Esophagus squamous epithelium (tissue), 5 donors: ENCODE measurements around the gene MMP26. TPM values are rescaled to one million over a fixed set of nuclear protein-coding genes. Genes with fewer than 3 reads are reported as not detected.
"Not testable (repeated sequence)": the region's sequence is repeated elsewhere in the genome, so short reads cannot be mapped to it uniquely, and the experiment has no call there.

Source experiments
- DNase-seq: peaks from one replicate; lab custom pipeline; 2025; lab: John Stamatoyannopoulos, UW
- H3K27ac ChIP-seq, 4 donors: fragments of 200-600 bp; sonication (generic); one replicate each; pipeline ENCODE4 v1.5.1; 2016 to 2019; ENCODE audit warnings: mild to moderate bottlenecking in 1 of 4
- H3K27me3 ChIP-seq, 4 donors: fragments of 200-600 bp; sonication (generic); 1 replicate in 3 of 4; 2 replicates in 1 of 4; pipeline versions ENCODE4 v1.5.1 to v1.6.0; 2017 to 2021; ENCODE audit warnings: antibody characterized with exemption in 1 of 4
- H3K36me3 ChIP-seq, 3 donors: fragments of 200-600 bp; sonication (generic); one replicate each; pipeline ENCODE4 v1.5.1; 2016 to 2019
- H3K4me1 ChIP-seq, 3 donors: fragments of 200-600 bp; sonication (generic); one replicate each; pipeline ENCODE4 v1.5.1; 2017 to 2019
- H3K4me3 ChIP-seq, 4 donors: fragments of 200-600 bp; sonication (generic); 1 replicate in 3 of 4; 2 replicates in 1 of 4; pipeline ENCODE4 v1.5.1; 2016 to 2019; ENCODE audit warnings: mild to moderate bottlenecking in 2 of 4, moderate library complexity in 1 of 4
- H3K9me3 ChIP-seq, 3 donors: fragments of 200-600 bp; sonication (generic); one replicate each; pipeline ENCODE4 v1.5.1; 2016 to 2019
- CTCF ChIP-seq, 6 experiments: fragments of 450-650 bp in 4 of 6; fragments of 200-600 bp in 2 of 6; sonication (generic) in 2 of 6; IDR thresholded peaks; one replicate each; pipeline ENCODE4 v1.5.1; 2016 to 2019; ENCODE audit warnings: antibody characterized with exemption in 6 of 6, mild to moderate bottlenecking in 4 of 6, moderate library complexity in 4 of 6
- POLR2A ChIP-seq, 4 donors: fragments of 450-650 bp; IDR thresholded peaks; one replicate each; pipeline ENCODE4 v1.6.1; 2017; ENCODE audit warnings: antibody characterized with exemption in 4 of 4, mild to moderate bottlenecking in 4 of 4, moderate library complexity in 3 of 4
- WGBS, 2 donors: methylation state at CpG; one replicate each; pipeline ENCODE4 v1.1.5; 2018; 5-methylcytosine and 5-hydroxymethylcytosine counted together
- intact Hi-C: fragments of 100-400 bp; cut with DNase I; formaldehyde crosslinking; loops from one replicate; pipeline ENCODE4 v1.15.0; 2022
- total RNA-seq, 4 donors: library from RNA; depleted of rRNA; stranded (reverse); fragments of >200 nt; gene quantifications; one replicate each; pipeline ENCODE4 v1.1.0, GENCODE V29; 2016
- donor health status: DM: yes; HTN: yes; CAD: no.

Gene MMP26
- total RNA-seq, 4 donors from 2014 or later: not detected

- Histone ChIP-seq H3K27ac (no peak overlapping the region), H3K9me3 (no peaks in the 10 kb centered on the region), H3K36me3 (no peaks in the 10 kb centered on the region), H3K4me1 (no peaks in the 10 kb centered on the region), H3K27me3 (no peaks in the 10 kb centered on the region), H3K4me3 (no peak overlapping the region)
- intact Hi-C loops: no loop called here
- no peak for TF ChIP-seq POLR2A (IDR thresholded peaks at IDR 0.05)
- TF ChIP-seq CTCF (IDR thresholded peaks at IDR 0.05): no peak
- no peak for DNase-seq
- WGBS, 2 donors: 57 to 61% methylated on average over 3 of the region's 3 CpGs
These were observed 4.7 kb upstream of the MMP26 start for GRCh38 chr11:4699697-4700435.

GRCh38 chr11:4700436-4700820 is 4.2 kb upstream of the MMP26 start:
- DNase-seq: no peak
- Histone ChIP-seq H3K9me3 (no peaks in the 10 kb centered on the region), H3K27ac (no peak overlapping the region), H3K4me3 (no peak overlapping the region), H3K36me3 (no peaks in the 10 kb centered on the region), H3K27me3 (no peaks in the 10 kb centered on the region), H3K4me1 (no peaks in the 10 kb centered on the region)
- TF ChIP-seq CTCF (IDR thresholded peaks at IDR 0.05): no peak
- TF ChIP-seq POLR2A (IDR thresholded peaks at IDR 0.05): no peak
- 68 to 74% methylated on average over 1 of the region's 1 CpG for WGBS, 2 donors
- intact Hi-C loops: no loop called here

GRCh38 chr11:4704790-4705334 is 278 bp downstream of the MMP26 start:
- no peak overlapping the region for H3K27ac ChIP-seq
- DNase-seq: no peak
- WGBS, 2 donors: 68 to 70% methylated on average over 8 of the region's 8 CpGs
- intact Hi-C loops: no loop called here
- H3K27me3 ChIP-seq: no peaks in the 10 kb centered on the region
- no peaks in the 10 kb centered on the region for H3K36me3 ChIP-seq
- H3K9me3 ChIP-seq: no peaks in the 10 kb centered on the region
- H3K4me3 ChIP-seq: no peak overlapping the region
- TF ChIP-seq CTCF (IDR thresholded peaks at IDR 0.05) (no peak), POLR2A (IDR thresholded peaks at IDR 0.05) (no peak)
- H3K4me1 ChIP-seq: no peaks in the 10 kb centered on the region

GRCh38 chr11:4713241-4713640 is 8.7 kb downstream of the MMP26 start:
- no peaks in the 10 kb centered on the region for H3K4me1 ChIP-seq
- no peaks in the 10 kb centered on the region for H3K9me3 ChIP-seq
- no peak overlapping the region for H3K4me3 ChIP-seq
- no peak for DNase-seq
- no peaks in the 10 kb centered on the region for H3K36me3 ChIP-seq
- WGBS, 2 donors: 22 to 29% methylated on average over 1 of the region's 1 CpG
- no peaks in the 10 kb centered on the region for H3K27me3 ChIP-seq
- no peak for TF ChIP-seq CTCF (IDR thresholded peaks at IDR 0.05)
- no peak for TF ChIP-seq POLR2A (IDR thresholded peaks at IDR 0.05)
- intact Hi-C loops: no loop called here
- no peak overlapping the region for H3K27ac ChIP-seq

- TF ChIP-seq CTCF (IDR thresholded peaks at IDR 0.05): no peak
- no peak for TF ChIP-seq POLR2A (IDR thresholded peaks at IDR 0.05)
- whole genome bisulfite sequencing, 2 donors: 76 to 81% methylated on average over 5 of the region's 5 CpGs
These were observed 9.7 kb downstream of the MMP26 start for GRCh38 chr11:4714300-4714699.

GRCh38 chr11:4722616-4723534 is 18.3 kb downstream of the MMP26 start:
- H3K27me3 ChIP-seq, H3K9me3 ChIP-seq, DNase-seq, H3K4me1 ChIP-seq, H3K27ac ChIP-seq, intact Hi-C loops, H3K36me3 ChIP-seq, H3K4me3 ChIP-seq: not testable (repeated sequence)
- WGBS, 2 donors: 90 to 92% methylated on average over 10 to 17 of the region's 33 CpGs

More at GRCh38 chr11:4714300-4714699, 9.7 kb downstream of the MMP26 start:
- no peaks in the 10 kb centered on the region for H3K9me3 ChIP-seq
- H3K27ac ChIP-seq: no peak overlapping the region
- no peak overlapping the region for H3K4me3 ChIP-seq
- no peaks in the 10 kb centered on the region for H3K36me3 ChIP-seq
- no peaks in the 10 kb centered on the region for H3K27me3 ChIP-seq
- intact Hi-C loops: no loop called here
- no peaks in the 10 kb centered on the region for H3K4me1 ChIP-seq
- DNase-seq: no peak
